Measurements from ENCODE around the gene SLC51B. TPM values are rescaled to one million over a fixed set of nuclear protein-coding genes. Genes with fewer than 3 reads are reported as not detected.

Gene SLC51B
- polyA plus RNA-seq, 1 of the 3 experiments (the other 2 are of a cell fraction), result not detected

GRCh38 chr15:65056868-65057548, 11.8 kb downstream of the SLC51B start:
- Histone ChIP-seq H2AFZ (ENCODE audit: low read depth) (no peak overlapping the region), H3K4me2 (no peak overlapping the region), H3K4me1 (ENCODE audit: control insufficient read depth in 1 of 2, insufficient read depth in 2 of 2, low read depth in 1 of 2, low read length in 1 of 2) (peaks cover 0 to 4% of the 10 kb centered on the region in 2 experiments; a peak in 1 of 4 replicates), H3K27me3 (ENCODE audit: insufficient read depth) (no peaks in the 10 kb centered on the region), H3K4me3 (ENCODE audit: low read depth in 2 of 2, low read length in 1 of 2) (no peak overlapping the region), H3K9ac (no peak overlapping the region), H3K27ac (ENCODE audit: low read depth in 2 of 2, low read length in 1 of 2) (no peak overlapping the region), H3K36me3 (replicated peaks in 1 of 2; ENCODE audit: control insufficient read depth in 1 of 2, insufficient read depth in 2 of 2, low read length in 1 of 2) (no peaks in the 10 kb centered on the region), H3K9me2 (no peaks in the 10 kb centered on the region), H3K79me2 (ENCODE audit: insufficient read depth) (no peaks in the 10 kb centered on the region), H4K20me1 (ENCODE audit: insufficient read depth) (no peaks in the 10 kb centered on the region), H3F3A (replicated peaks; ENCODE audit: insufficient read depth) (no peaks in the 10 kb centered on the region), H3K9me3 (no peaks in the 10 kb centered on the region)
- peak; percentile 12 for DNase-seq
- CTCF ChIA-PET, result interaction anchor here (5.2 to 9.3 kb wide), 4 partner anchors 8 to 44 kb away, joined by 39 to 109 read pairs (median 94); partner anchors contain the start of genes KBTBD13 and RASL12
- POLR2A ChIA-PET, result no interaction called here
- 78% methylated on average over 8 of the region's 8 CpGs for WGBS (ENCODE audit: low lambda C conversion rate)
- TF ChIP-seq PBX3 (IDR thresholded peaks at IDR 0.05) (no peak), NFIC (IDR thresholded peaks at IDR 0.05; ENCODE audit: borderline replicate concordance) (no peak), MAX (IDR thresholded peaks at IDR 0.05; ENCODE audit: low read depth) (no peak), MXI1 (IDR thresholded peaks at IDR 0.05; ENCODE audit: low read depth, low read length) (no peak), SIN3A (IDR thresholded peaks at IDR 0.05; ENCODE audit: borderline replicate concordance, low read depth, low read length) (no peak), GATA2 (CRISPR knock-in tag; IDR thresholded peaks at IDR 0.05) (no peak), RFX5 (IDR thresholded peaks at IDR 0.05; ENCODE audit: low read length) (no peak), FOXM1 (IDR thresholded peaks at IDR 0.05; ENCODE audit: low read depth) (no peak), RCOR1 (IDR thresholded peaks at IDR 0.05; ENCODE audit: low read length) (no peak), RAD21 (IDR thresholded peaks at IDR 0.05; ENCODE audit: low read length) (no peak), IRF3 (IDR thresholded peaks at IDR 0.05; ENCODE audit: low read depth, low read length) (no peak), FOSL2 (IDR thresholded peaks at IDR 0.05; ENCODE audit: borderline replicate concordance, low read depth) (no peak), FOXJ3 (CRISPR knock-in tag; IDR thresholded peaks at IDR 0.05) (no peak), MEF2A (IDR thresholded peaks at IDR 0.05; ENCODE audit: borderline replicate concordance, low read depth) (no peak), POLR2AphosphoS5 (IDR thresholded peaks at IDR 0.05; ENCODE audit: low read depth, low read length) (no peak)

GRCh38 chr15:65057549-65057940, 12.4 kb downstream of the SLC51B start:
- 95% methylated on average over 7 of the region's 8 CpGs for WGBS (ENCODE audit: low lambda C conversion rate)
- H3K79me2 ChIP-seq (ENCODE audit: insufficient read depth), result no peaks in the 10 kb centered on the region
- H2AFZ ChIP-seq (ENCODE audit: low read depth), result no peak overlapping the region
- no peaks in the 10 kb centered on the region for H3K9me2 ChIP-seq
- H3K9me3 ChIP-seq, result no peaks in the 10 kb centered on the region
- ChIA-PET CTCF (interaction anchor here (1.3 to 9.3 kb wide), 5 partner anchors 8 to 44 kb away, joined by 4 to 109 read pairs (median 88); partner anchors contain the start of genes KBTBD13 and RASL12), POLR2A (no interaction called here)
- no peak overlapping the region for H3K9ac ChIP-seq
- no peak overlapping the region for H3K27ac ChIP-seq (ENCODE audit: low read depth in 2 of 2, low read length in 1 of 2)
- peaks cover 0 to 4% of the 10 kb centered on the region in 2 experiments; a peak in 1 of 4 replicates for H3K4me1 ChIP-seq (ENCODE audit: control insufficient read depth in 1 of 2, insufficient read depth in 2 of 2, low read depth in 1 of 2, low read length in 1 of 2)
- TF ChIP-seq FOSL2 (IDR thresholded peaks at IDR 0.05; ENCODE audit: borderline replicate concordance, low read depth) (no peak), NRF1 (IDR thresholded peaks at IDR 0.05; ENCODE audit: low read depth, low read length) (no peak), ELF1 (IDR thresholded peaks at IDR 0.05) (no peak), EZH2phosphoT487 (IDR thresholded peaks at IDR 0.05; ENCODE audit: borderline replicate concordance, low read depth) (no peak), GATA2 (CRISPR knock-in tag; IDR thresholded peaks at IDR 0.05) (no peak), RCOR1 (IDR thresholded peaks at IDR 0.05; ENCODE audit: low read length) (no peak)
- H3K4me2 ChIP-seq, result no peak overlapping the region
- H3K27me3 ChIP-seq (ENCODE audit: insufficient read depth), result no peaks in the 10 kb centered on the region
- no peak overlapping the region for H3K4me3 ChIP-seq (ENCODE audit: low read depth in 2 of 2, low read length in 1 of 2)
- no peaks in the 10 kb centered on the region for H3F3A ChIP-seq (replicated peaks; ENCODE audit: insufficient read depth)
- peak; percentile 11 for DNase-seq
- H4K20me1 ChIP-seq (ENCODE audit: insufficient read depth), result no peaks in the 10 kb centered on the region
- no peaks in the 10 kb centered on the region for H3K36me3 ChIP-seq (replicated peaks in 1 of 2; ENCODE audit: control insufficient read depth in 1 of 2, insufficient read depth in 2 of 2, low read length in 1 of 2)

Measured in SK-N-SH (cell line).